Left ventricle myocardium superior (tissue), 1 donor: ENCODE measurements around the gene PRR35. TPM values are rescaled to one million over a fixed set of nuclear protein-coding genes. Genes with fewer than 3 reads are reported as not detected.

Source experiments
- ATAC-seq: fragments of 200-7000 bp; cut with Tn5 transposase; one replicate; pipeline ENCODE4 v1.9.1; 2020; ENCODE audit warnings: mild to moderate bottlenecking, moderate library complexity
- DNase-seq: peaks from one replicate; pipeline ENCODE4 v3.0.0-alpha.2; 2020
- intact Hi-C: fragments of 100-400 bp; cut with micrococcal nuclease; formaldehyde crosslinking; loops from one replicate; pipeline ENCODE4 v1.11.0; 2022
- total RNA-seq: library from RNA; stranded (reverse); fragmentation: NEBNext Ultra II Directional; extraction: Animal tissue kit (Norgen Biotek cat#: 25700); gene quantifications from one replicate; pipeline ENCODE4 v1.2.1, GENCODE V29; 2021
- donor health status: DM: no; HTN: yes; CAD: no; lungs with severe emphysema.

The PRR35 gene
- total RNA-seq, 1 donor from 2014 or later: not detected

- DNase-seq: peak; percentile 93
- intact Hi-C loops: no loop called here
- ATAC-seq: peak; percentile 91
Observed at GRCh38 chr16:527015-527903, 32.9 kb upstream of the PRR35 start, which contains the start of gene CAPN15. Gene CAPN15 (plus strand): TSS chr16:527712. CDS start chr16:546839, 19,127 bp downstream.

GRCh38 chr16:528111-529011 lies 31.8 kb upstream of the PRR35 start:
- intact Hi-C loops: no loop called here
- DNase-seq: peak; percentile 63
- no peak for ATAC-seq

GRCh38 chr16:529012-529575 lies 31.1 kb upstream of the PRR35 start:
- intact Hi-C loops: no loop called here
- ATAC-seq: no peak
- DNase-seq: no peak

DNA sequence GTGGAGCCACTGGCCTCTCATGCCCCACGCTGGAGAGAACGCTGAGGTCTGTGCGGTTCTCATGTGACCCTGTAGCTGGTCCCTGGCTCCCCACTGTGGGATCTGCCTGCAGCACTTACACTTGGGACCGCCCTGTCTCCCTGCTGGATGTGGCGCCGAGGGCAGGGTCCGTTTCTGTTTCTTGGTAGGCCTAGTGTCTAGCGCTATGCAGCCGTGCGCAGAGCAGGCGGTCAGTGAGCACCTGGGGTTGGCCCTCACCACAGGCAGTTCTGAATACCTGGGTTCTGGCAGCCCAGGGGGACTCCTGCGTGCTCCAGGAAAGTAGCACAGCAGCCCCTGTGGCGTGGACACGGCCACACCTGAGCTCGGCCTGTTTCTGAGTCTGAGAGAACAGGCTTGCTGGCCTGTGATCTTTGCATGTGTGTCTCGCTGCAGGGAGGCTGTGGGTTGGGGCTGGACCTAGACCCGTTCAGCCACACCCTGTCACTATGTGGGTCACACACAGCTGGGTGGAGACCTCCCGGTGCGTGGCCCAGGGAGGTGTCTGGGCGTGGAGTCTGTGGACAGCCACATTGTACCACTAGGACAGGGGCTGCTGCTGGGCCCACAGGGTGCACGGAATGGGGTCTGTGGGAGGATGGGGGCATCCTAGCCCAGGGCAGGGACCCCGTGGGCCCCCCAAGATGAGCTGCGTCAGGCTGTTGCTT lies 29.9 kb upstream of the PRR35 start:
- ATAC-seq: no peak
- intact Hi-C loops: no loop called here

DNA sequence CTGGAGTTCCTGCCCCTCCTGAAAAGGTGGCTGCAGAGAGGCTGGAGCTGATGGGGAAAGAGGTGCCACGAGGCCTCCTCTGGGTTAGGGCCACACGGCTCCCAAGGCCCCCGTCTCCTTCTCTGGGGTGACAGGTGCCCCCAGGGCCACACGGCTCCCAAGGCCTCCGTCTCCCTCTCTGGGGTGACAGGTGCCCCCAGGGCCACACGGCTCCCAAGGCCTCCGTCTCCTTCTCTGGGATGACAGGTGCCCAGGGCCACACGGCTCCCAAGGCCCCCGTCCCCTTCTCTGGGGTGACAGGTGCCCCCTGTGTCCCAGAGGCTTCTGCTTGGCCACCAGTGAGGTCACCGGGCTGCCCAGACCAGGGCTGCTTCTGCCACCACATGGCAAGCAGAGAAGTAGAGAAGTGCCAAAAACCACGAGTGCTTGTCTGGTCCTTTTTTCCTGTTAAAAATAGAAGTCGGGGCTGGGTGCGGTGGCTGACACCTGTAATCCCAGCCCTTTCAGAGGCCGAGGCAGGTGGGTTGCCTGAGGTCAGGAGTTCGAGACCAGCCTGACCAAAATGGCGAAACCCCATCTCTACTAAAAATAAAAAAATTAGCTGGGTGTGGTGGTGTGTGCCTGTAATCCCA lies 28.6 kb upstream of the PRR35 start:
- ATAC-seq (no peak), DNase-seq (no peak)
- intact Hi-C loops: no loop called here

More for the DNA sequence above, 29.9 kb upstream of the PRR35 start:
- no peak for DNase-seq

DNA sequence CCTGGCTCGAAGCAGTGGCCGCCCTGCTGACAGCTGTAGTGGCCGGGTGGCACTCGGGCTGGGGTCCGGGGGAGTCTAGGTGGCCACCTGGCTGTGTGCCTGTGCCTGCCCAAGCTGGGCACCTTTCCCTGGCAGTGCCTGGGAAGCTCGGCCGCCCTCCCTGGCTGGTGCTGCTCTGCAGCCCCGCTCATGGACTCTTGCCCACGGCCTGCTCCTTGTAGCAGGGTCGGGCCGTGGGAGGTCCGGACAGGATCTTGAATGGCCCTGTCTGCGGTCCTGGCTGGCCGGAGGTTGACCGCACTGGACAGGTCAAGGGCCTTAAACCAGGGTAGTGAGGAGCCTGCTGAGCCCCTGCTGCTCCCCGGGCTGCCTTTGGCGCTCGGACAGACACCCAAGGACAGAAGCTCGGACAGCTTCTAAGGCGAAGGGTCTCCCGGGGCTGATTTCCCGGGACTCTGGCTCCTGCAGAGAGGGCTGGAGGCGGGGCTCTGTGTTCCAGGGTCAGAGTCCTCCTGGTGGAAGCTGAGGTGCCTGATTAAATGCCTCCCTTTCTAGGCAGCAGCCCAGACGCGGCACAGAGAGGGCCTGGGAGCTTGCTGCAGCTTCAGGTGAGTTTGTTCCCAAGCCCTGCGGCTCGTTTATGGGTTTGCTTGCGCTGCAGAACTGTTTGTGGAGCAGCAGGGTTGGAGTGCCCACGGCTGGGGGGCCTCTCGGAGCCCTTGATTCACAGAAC lies 26.6 kb upstream of the PRR35 start:
- no peak for ATAC-seq
- intact Hi-C loops: no loop called here
- DNase-seq: no peak

GRCh38 chr16:534135-534534 lies 26.1 kb upstream of the PRR35 start:
- intact Hi-C loops: no loop called here
- ATAC-seq: no peak
- DNase-seq: no peak

- ATAC-seq: no peak
Observed at GRCh38 chr16:534856-535445, 25.2 kb upstream of the PRR35 start.

DNA sequence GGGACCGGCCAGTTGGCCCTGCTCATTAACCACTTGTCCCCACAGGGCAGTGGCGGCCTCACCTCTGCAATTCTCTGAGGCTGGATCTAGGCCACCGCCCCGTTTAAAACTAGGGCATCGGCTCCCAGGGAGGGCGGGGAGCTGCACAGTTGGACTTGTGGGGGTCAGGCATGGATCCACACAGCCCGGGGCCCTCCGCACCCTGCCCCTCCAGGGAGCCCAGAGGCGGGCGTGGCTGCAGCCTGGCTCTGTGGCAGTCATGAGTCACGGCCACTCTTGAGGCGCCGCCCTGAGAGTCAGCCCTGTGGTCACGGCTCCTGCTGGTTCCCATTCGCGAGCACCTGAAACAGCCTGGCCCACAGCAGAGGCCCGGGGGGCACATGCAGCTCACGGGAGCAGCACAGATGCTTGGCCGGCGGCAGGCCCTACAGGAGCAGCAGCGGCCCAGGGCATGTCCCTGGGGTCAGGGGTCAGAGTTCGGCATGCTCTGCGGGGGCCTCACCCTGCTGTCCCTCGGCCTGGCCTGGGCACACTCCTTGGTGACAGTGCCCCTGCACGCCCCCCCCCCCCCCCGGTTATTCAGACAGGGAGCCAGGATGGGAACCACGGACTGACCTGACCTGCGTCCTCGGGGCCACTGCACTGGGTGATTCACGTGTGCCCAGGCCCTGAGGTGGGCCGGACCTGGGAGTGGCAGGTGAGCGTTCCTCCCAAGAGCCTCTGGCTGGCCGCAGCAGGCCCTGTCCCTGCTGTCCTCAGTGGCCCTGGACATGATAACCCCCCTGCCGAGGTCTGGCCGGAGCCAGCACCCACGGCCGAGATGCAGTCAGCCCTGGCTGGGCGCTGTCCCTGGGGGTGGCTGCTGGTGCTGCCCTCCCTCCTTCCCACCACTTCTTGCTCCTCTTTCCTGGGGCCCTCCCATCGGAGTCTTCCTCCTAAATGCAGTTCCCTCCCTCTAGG lies 24.5 kb upstream of the PRR35 start:
- intact Hi-C loops: no loop called here
- ATAC-seq (peak; percentile 30), DNase-seq (no peak)

More at GRCh38 chr16:534856-535445, 25.2 kb upstream of the PRR35 start:
- no peak for DNase-seq
- intact Hi-C loops: no loop called here

GRCh38 chr16:536746-537145 lies 23.4 kb upstream of the PRR35 start:
- DNase-seq: no peak
- intact Hi-C loops: no loop called here
- no peak for ATAC-seq

GRCh38 chr16:537415-538335 lies 22.5 kb upstream of the PRR35 start:
- ATAC-seq (no peak), DNase-seq (no peak)
- intact Hi-C loops: no loop called here

GRCh38 chr16:539901-540530 lies 20.2 kb upstream of the PRR35 start:
- intact Hi-C loops: no loop called here
- ATAC-seq (no peak), DNase-seq (no peak)

DNA sequence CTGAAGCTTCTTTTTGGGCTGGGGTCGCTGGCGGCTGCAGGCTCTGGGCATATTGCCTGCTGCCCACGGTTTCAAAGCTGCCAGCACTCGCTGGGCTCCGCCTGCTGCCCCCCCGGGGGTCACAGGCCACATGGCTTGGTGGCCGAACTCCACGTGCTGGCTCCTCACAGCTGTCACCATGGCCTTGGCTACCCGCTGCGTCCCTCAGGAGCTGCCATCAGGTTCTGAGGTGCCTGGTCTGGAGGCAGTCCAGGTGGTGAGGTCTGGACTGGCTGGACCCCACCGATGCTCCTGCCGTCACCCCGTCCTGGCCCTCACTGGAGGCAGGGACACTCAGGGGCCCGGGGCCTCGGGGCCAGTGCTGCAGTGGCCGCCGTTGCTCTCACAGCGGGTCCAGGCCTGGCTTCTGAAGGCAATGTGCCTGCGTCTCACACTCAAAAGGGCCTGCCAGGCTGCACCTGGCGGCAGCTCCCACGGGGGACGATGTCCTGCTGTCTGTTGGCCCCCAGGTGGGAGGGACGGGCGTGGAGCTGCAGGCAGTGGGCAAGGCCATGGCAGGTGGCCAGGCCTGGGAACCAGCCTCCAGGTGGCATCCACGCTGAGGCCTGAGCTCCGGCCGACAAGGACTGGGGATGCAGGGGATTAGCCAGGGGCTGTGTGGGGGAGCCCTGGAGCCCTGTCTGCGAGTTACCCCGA lies 19.4 kb upstream of the PRR35 start:
- DNase-seq (no peak), ATAC-seq (no peak)
- intact Hi-C loops: no loop called here
